ENCODE measurements around the gene FKBP6. TPM values are rescaled to one million over a fixed set of nuclear protein-coding genes. Genes with fewer than 3 reads are reported as not detected.
"Not testable (repeated sequence)": the region's sequence is repeated elsewhere in the genome, so short reads cannot be mapped to it uniquely, and the experiment has no call there.

Gene FKBP6, protein sequence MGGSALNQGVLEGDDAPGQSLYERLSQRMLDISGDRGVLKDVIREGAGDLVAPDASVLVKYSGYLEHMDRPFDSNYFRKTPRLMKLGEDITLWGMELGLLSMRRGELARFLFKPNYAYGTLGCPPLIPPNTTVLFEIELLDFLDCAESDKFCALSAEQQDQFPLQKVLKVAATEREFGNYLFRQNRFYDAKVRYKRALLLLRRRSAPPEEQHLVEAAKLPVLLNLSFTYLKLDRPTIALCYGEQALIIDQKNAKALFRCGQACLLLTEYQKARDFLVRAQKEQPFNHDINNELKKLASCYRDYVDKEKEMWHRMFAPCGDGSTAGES
- not detected for polyA plus RNA-seq (2013, experiment 1 of 2)
- not detected for polyA plus RNA-seq (2013, experiment 2 of 2)

DNA sequence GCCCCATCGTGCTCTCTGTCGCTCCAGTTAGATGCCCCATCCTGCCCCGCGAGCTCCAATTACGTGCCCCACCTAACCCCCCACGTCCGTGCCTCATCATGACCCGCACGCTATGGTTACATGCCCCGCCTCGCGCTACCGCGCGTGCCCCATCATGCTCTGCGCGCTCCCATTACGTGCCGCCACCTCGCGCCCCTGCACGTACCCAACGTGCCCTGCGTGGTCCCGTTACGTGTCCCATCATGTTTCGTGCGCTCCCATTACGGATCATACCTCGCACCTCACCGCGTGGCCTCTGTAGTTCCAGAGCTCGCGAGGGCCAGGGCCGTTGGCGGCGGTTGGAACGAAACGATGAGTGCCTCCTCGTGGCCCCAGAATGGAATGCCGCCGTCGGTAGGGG lies at the start of gene FKBP6, which contains the start of gene TRIM50:
TSS of gene FKBP6 (plus strand) at position 240 of the 400 bp plus-strand sequence. CDS start 268 bp downstream, outside the sequence.
TSS of gene TRIM50 (minus strand) at position 161 of the 400 bp plus-strand sequence. CDS start 3,295 bp downstream, outside the sequence.
- not testable (repeated sequence) for H3K27ac ChIP-seq (ENCODE audit: low read depth, low read length, severe bottlenecking); H3K4me3 ChIP-seq (ENCODE audit: extremely low read depth, insufficient read depth, low read length, poor library complexity, severe bottlenecking); H3K9me3 ChIP-seq (ENCODE audit: control insufficient read depth, low read length); H3K36me3 ChIP-seq (ENCODE audit: control insufficient read depth, insufficient read depth, low read length)
- 98% methylated on average over 29 to 37 of the region's 43 CpGs for WGBS, 2 experiments (ENCODE audit: insufficient coverage in 2 of 2)
- H3K4me1 ChIP-seq (ENCODE audit: control insufficient read depth, insufficient read depth, low read length, poor library complexity, severe bottlenecking), result peaks cover 13% of the 10 kb centered on the region

DNA sequence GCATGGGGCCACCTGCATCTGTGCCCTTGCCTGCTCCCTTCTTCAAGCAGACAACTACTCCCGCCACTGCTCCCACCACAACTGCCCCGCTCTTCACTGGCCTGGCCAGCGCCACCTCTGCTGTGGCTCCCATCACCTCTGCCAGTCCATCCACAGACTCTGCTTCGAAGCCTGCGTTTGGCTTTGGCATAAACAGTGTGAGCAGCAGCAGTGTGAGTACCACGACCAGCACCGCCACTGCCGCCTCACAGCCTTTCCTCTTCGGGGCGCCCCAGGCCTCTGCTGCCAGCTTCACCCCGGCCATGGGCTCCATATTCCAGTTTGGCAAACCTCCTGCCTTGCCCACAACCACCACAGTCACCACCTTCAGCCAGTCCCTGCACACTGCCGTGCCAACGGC lies 30.7 kb upstream of the FKBP6 start:
- whole genome bisulfite sequencing, 2 experiments (ENCODE audit: insufficient coverage in 2 of 2), result no CpG with 5 or more reads among the region's 13 CpGs
- not testable (repeated sequence) for H3K9me3 ChIP-seq (ENCODE audit: control insufficient read depth, low read length); H3K36me3 ChIP-seq (ENCODE audit: control insufficient read depth, insufficient read depth, low read length); H3K4me3 ChIP-seq (ENCODE audit: extremely low read depth, insufficient read depth, low read length, poor library complexity, severe bottlenecking); H3K27ac ChIP-seq (ENCODE audit: low read depth, low read length, severe bottlenecking); H3K4me1 ChIP-seq (ENCODE audit: control insufficient read depth, insufficient read depth, low read length, poor library complexity, severe bottlenecking)

DNA sequence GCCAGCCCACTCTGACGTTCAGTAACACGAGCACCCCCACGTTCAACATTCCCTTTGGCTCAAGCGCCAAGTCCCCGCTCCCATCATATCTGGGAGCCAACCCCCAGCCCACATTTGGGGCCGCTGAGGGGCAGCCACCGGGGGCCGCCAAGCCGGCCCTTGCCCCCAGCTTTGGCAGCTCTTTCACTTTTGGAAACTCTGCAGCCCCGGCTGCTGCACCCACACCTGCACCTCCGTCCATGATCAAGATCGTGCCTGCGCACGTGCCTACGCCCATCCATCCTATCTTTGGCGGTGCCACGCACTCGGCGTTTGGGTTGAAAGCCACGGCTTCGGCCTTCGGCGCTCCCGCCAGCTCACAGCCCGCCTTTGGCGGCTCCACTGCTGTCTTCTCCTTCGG lies 30.3 kb upstream of the FKBP6 start:
- H3K27ac ChIP-seq (ENCODE audit: low read depth, low read length, severe bottlenecking); H3K4me1 ChIP-seq (ENCODE audit: control insufficient read depth, insufficient read depth, low read length, poor library complexity, severe bottlenecking); H3K36me3 ChIP-seq (ENCODE audit: control insufficient read depth, insufficient read depth, low read length); H3K4me3 ChIP-seq (ENCODE audit: extremely low read depth, insufficient read depth, low read length, poor library complexity, severe bottlenecking); H3K9me3 ChIP-seq (ENCODE audit: control insufficient read depth, low read length): not testable (repeated sequence)
- 60% methylated on average over 2 of the region's 27 CpGs; no CpG with 5 or more reads in 1 of the 2 experiments for WGBS, 2 experiments (ENCODE audit: insufficient coverage in 2 of 2)

DNA sequence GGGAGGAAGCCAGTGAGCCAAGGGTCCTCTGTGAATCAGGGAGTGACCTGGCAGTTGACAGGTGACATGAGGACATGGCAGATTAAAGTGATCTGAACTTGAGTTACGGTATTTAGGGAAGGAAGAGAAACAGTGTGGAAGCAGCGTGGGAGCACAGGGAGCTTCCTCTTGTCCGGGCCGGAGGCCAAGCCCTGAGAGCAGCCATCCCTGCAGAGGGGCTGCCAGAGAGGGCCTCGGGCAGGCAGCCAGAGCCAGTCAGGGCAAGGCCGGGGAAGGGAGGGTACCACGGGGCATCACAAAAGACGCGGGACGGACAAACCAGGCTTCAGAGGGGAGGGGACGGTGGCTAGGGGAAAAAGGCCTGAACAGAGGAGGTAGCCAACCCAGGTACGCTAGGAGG lies 28.1 kb upstream of the FKBP6 start:
- peaks cover 13% of the 10 kb centered on the region for H3K36me3 ChIP-seq (ENCODE audit: control insufficient read depth, insufficient read depth, low read length)
- H3K4me1 ChIP-seq (ENCODE audit: control insufficient read depth, insufficient read depth, low read length, poor library complexity, severe bottlenecking); H3K27ac ChIP-seq (ENCODE audit: low read depth, low read length, severe bottlenecking); H3K4me3 ChIP-seq (ENCODE audit: extremely low read depth, insufficient read depth, low read length, poor library complexity, severe bottlenecking); H3K9me3 ChIP-seq (ENCODE audit: control insufficient read depth, low read length): not testable (repeated sequence)
- WGBS, 2 experiments (ENCODE audit: insufficient coverage in 2 of 2), result 87% methylated on average over 6 of the region's 12 CpGs; no CpG with 5 or more reads in 1 of the 2 experiments

DNA sequence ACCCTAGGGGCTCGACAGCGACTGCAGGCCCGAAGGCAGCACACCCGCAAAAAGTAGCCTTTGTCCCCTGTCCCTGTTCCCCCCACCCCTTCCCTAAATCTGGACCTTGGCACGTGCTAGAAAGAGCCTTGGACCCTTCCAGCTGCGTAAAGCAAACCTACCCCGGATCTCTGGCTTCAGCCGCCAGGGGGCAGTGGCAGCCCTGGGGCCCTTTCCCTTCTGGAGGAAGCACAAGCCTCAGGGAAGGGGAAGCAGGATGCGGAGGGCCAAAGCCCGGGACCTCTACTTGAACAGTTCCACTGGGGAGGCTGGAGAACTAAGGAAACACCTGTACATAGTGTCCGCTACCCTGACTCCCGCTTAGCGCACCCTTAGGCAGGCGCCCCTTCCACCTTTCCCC lies 26.9 kb upstream of the FKBP6 start:
- H3K4me3 ChIP-seq (ENCODE audit: extremely low read depth, insufficient read depth, low read length, poor library complexity, severe bottlenecking); H3K4me1 ChIP-seq (ENCODE audit: control insufficient read depth, insufficient read depth, low read length, poor library complexity, severe bottlenecking); H3K9me3 ChIP-seq (ENCODE audit: control insufficient read depth, low read length); H3K27ac ChIP-seq (ENCODE audit: low read depth, low read length, severe bottlenecking): not testable (repeated sequence)
- no CpG with 5 or more reads among the region's 14 CpGs for WGBS, 2 experiments (ENCODE audit: insufficient coverage in 2 of 2)
- H3K36me3 ChIP-seq (ENCODE audit: control insufficient read depth, insufficient read depth, low read length), result peaks cover 19% of the 10 kb centered on the region

DNA sequence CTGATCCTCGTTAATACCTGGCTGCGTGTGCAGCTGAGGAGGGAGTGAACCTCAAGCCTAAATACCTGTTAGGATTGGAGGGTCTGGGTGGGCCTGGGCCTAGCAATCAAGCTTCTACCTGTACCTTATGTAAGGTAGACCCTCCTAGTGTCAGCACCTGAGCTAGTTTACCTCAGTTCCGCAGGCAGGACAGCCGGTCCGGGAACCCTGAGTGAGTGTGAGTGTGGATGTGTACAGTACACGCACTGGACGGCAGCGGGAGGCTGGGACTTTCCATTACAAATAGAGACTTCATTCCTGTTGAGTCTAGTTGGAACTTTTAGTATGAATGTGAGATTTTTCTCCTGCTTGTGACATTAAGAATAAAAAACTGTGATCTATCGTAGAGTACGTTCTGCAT lies 25.1 kb upstream of the FKBP6 start:
- H3K27ac ChIP-seq (ENCODE audit: low read depth, low read length, severe bottlenecking); H3K9me3 ChIP-seq (ENCODE audit: control insufficient read depth, low read length); H3K4me1 ChIP-seq (ENCODE audit: control insufficient read depth, insufficient read depth, low read length, poor library complexity, severe bottlenecking); H3K4me3 ChIP-seq (ENCODE audit: extremely low read depth, insufficient read depth, low read length, poor library complexity, severe bottlenecking): not testable (repeated sequence)
- peaks cover 31% of the 10 kb centered on the region for H3K36me3 ChIP-seq (ENCODE audit: control insufficient read depth, insufficient read depth, low read length)
- 100% methylated on average over 1 of the region's 10 CpGs; no CpG with 5 or more reads in 1 of the 2 experiments for WGBS, 2 experiments (ENCODE audit: insufficient coverage in 2 of 2)

DNA sequence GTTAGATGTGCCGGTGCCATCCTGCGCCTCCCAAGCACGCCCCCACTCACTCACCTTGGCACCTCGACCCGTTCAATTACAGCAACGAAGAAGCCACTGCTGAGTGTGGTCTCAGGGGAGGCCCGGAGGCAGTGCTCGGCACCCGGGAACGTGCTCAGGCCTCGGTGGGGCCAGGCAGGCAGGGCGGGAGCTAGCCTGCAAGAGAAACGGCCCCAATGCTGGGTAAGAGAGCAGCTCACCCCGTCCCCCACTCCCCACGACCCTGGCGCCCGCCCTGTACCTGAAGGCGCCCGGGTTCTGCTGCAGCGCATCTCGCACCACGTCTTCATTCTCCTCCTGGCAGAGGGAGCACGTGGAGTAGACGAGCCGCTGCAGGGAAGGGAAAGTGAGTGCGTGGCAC lies 24.4 kb upstream of the FKBP6 start:
- 94 to 96% methylated on average over 23 of the region's 26 CpGs for WGBS, 2 experiments (ENCODE audit: insufficient coverage in 2 of 2)
- no peak overlapping the region for H3K27ac ChIP-seq (ENCODE audit: low read depth, low read length, severe bottlenecking)

DNA sequence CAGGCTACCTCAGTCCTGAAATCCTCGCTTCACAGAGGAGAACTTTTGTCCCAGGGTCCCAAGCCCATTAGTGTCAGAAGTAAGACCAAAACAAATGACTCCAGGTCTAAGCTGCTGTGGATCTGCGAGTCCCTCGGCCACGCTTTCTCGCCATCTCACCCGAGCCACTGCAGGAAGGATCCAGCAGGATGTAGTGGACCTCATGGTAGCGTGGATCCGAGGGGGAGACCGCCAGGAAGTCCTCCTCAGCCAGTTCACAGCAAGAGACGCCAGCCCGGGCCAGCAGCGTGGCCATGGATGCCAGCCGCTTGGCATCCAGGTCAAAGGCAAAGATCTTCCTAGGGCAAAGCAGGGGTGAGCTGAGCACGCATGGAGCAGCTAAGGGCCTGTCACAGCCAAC lies 23.9 kb upstream of the FKBP6 start:
- Histone ChIP-seq H3K36me3 (ENCODE audit: control insufficient read depth, insufficient read depth, low read length) (peaks cover 31% of the 10 kb centered on the region), H3K27ac (ENCODE audit: low read depth, low read length, severe bottlenecking) (no peak overlapping the region), H3K4me1 (ENCODE audit: control insufficient read depth, insufficient read depth, low read length, poor library complexity, severe bottlenecking) (peaks cover 3% of the 10 kb centered on the region), H3K9me3 (ENCODE audit: control insufficient read depth, low read length) (no peaks in the 10 kb centered on the region), H3K4me3 (ENCODE audit: extremely low read depth, insufficient read depth, low read length, poor library complexity, severe bottlenecking) (no peak overlapping the region)
- 98 to 99% methylated on average over 14 of the region's 14 CpGs for WGBS, 2 experiments (ENCODE audit: insufficient coverage in 2 of 2)

More for the DNA sequence above, 24.4 kb upstream of the FKBP6 start:
- no peak overlapping the region for H3K4me3 ChIP-seq (ENCODE audit: extremely low read depth, insufficient read depth, low read length, poor library complexity, severe bottlenecking)
- H3K36me3 ChIP-seq (ENCODE audit: control insufficient read depth, insufficient read depth, low read length), result peaks cover 31% of the 10 kb centered on the region
- peaks cover 3% of the 10 kb centered on the region for H3K4me1 ChIP-seq (ENCODE audit: control insufficient read depth, insufficient read depth, low read length, poor library complexity, severe bottlenecking)
- H3K9me3 ChIP-seq (ENCODE audit: control insufficient read depth, low read length), result no peaks in the 10 kb centered on the region

DNA sequence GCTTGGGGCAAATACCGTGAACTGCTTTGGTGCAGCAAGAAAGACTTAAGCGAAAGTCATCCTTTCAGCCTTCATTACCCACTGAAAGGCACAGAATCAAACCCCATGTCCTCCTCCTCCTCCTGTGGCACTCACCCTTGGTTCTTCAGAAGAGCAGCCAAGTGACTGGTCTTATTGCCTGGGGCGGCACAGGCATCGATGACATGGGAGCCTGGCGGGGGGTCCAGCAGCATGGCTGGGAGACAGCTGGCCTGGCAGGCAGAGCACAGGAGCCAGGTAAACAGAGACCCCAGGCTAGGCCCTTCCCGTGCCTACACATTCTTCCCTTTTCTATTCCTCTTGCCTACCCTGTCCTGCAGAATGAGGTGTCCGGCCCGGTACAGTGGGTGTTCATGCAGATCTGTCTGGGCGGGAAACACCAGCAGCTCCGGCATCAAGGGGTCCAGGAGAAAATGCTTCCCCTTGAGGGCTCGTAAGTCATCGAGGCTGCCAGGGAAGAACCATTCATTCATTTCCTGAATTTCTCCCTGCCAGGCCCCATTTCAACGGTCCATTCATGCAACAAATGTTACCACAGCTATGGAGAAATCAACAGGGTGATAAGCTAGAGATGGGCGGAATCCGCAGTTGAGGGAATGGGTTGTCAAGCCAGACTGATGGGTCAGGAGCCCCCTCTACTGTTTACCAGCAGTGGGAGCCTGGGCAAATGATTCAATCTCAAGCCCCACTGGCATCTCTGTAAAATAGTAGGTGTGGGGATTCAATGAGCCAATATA lies 23.2 kb upstream of the FKBP6 start:
- not testable (repeated sequence) for H3K4me1 ChIP-seq (ENCODE audit: control insufficient read depth, insufficient read depth, low read length, poor library complexity, severe bottlenecking); H3K9me3 ChIP-seq (ENCODE audit: control insufficient read depth, low read length); H3K4me3 ChIP-seq (ENCODE audit: extremely low read depth, insufficient read depth, low read length, poor library complexity, severe bottlenecking); H3K27ac ChIP-seq (ENCODE audit: low read depth, low read length, severe bottlenecking)
- WGBS, 2 experiments (ENCODE audit: insufficient coverage in 2 of 2), result 100% methylated on average over 3 of the region's 15 CpGs; no CpG with 5 or more reads in 1 of the 2 experiments
- peaks cover 31% of the 10 kb centered on the region for H3K36me3 ChIP-seq (ENCODE audit: control insufficient read depth, insufficient read depth, low read length)

DNA sequence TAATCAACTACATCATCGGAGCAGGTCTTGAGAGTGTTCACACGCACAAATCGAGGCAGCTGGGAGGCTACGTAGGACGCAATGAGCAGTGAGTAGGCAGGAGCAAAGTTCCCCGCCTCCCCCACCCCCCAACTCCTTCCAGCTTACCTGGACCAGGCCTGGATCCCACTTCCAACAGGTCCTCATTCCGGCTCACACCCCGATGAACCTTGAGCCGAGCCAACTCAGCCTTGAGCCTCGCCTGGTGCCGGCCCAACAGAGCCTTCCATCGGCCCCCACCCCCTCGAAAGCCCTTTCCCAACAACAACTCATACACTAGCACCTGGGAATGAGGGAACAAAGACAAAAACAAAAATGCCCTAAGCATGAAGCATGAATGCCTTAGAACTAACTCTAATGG lies 20.5 kb upstream of the FKBP6 start:
- peaks cover 3% of the 10 kb centered on the region for H3K4me1 ChIP-seq (ENCODE audit: control insufficient read depth, insufficient read depth, low read length, poor library complexity, severe bottlenecking)
- 95 to 96% methylated on average over 8 to 12 of the region's 13 CpGs for whole genome bisulfite sequencing, 2 experiments (ENCODE audit: insufficient coverage in 2 of 2)

More for the DNA sequence above, 20.5 kb upstream of the FKBP6 start:
- Histone ChIP-seq H3K36me3 (ENCODE audit: control insufficient read depth, insufficient read depth, low read length) (peaks cover 31% of the 10 kb centered on the region), H3K9me3 (ENCODE audit: control insufficient read depth, low read length) (no peaks in the 10 kb centered on the region), H3K4me3 (ENCODE audit: extremely low read depth, insufficient read depth, low read length, poor library complexity, severe bottlenecking) (peak overlapping the region; percentile 79), H3K27ac (ENCODE audit: low read depth, low read length, severe bottlenecking) (no peak overlapping the region)
